Large intestine (tissue), 3 donors: Measurements from ENCODE around the gene HSD11B2. TPM values are rescaled to one million over a fixed set of nuclear protein-coding genes. Genes with fewer than 3 reads are reported as not detected.

Source experiments
- DNase-seq, 2 donors: peaks; one replicate each; pipeline versions ENCODE4 v3.0.0 to v3.0.0-alpha.2; 2013
- H3K27ac ChIP-seq: one replicate; pipeline ENCODE4 v1.5.1; 2013; ENCODE audit warnings: low read length
- H3K27me3 ChIP-seq: 2 replicates; pipeline ENCODE4 v1.6.1; 2013; ENCODE audit warnings: low read length; ENCODE audit not compliant: control insufficient read depth, insufficient read depth
- H3K36me3 ChIP-seq: 2 replicates; pipeline ENCODE4 v1.6.1; 2013; ENCODE audit warnings: low read length; ENCODE audit not compliant: control insufficient read depth, insufficient read depth
- H3K4me1 ChIP-seq: one replicate; pipeline ENCODE4 v1.6.1; 2013; ENCODE audit warnings: low read length; ENCODE audit not compliant: control insufficient read depth, insufficient read depth
- H3K4me3 ChIP-seq: one replicate; pipeline ENCODE4 v1.5.1; 2013; ENCODE audit warnings: low read length
- H3K9me3 ChIP-seq: one replicate; pipeline ENCODE4 v1.6.1; 2013; ENCODE audit warnings: mild to moderate bottlenecking, low read depth, low read length, moderate library complexity; ENCODE audit not compliant: control insufficient read depth
- WGBS: methylation state at CpG from one replicate; pipeline ENCODE4 v1.1.5; 2013; ENCODE audit warnings: low lambda C conversion rate; ENCODE audit not compliant: insufficient coverage; 5-methylcytosine and 5-hydroxymethylcytosine counted together
- polyA plus RNA-seq: library from polyadenylated mRNA; unstranded; fragments of 120-200 nt; gene quantifications from one replicate; pipeline ENCODE4 v1.2.1, GENCODE V29; 2013

HSD11B2 gene
- polyA plus RNA-seq, 1 donor = 5.8 TPM

- Histone ChIP-seq H3K27ac (peak overlapping the region; percentile 76), H3K36me3 (no peaks in the 10 kb centered on the region), H3K4me1 (peaks cover 21% of the 10 kb centered on the region), H3K9me3 (no peaks in the 10 kb centered on the region), H3K4me3 (no peak overlapping the region), H3K27me3 (no peaks in the 10 kb centered on the region)
- WGBS = no CpG with 5 or more reads among the region's 5 CpGs
- peak; percentile 95 to 98 for DNase-seq
Measured at GRCh38 chr16:67404740-67405226, 26.1 kb upstream of the HSD11B2 start.

- H3K9me3 ChIP-seq = no peaks in the 10 kb centered on the region
- H3K4me3 ChIP-seq = no peak overlapping the region
- H3K4me1 ChIP-seq = peaks cover 21% of the 10 kb centered on the region
- H3K27me3 ChIP-seq = no peaks in the 10 kb centered on the region
- peak overlapping the region; percentile 70 for H3K27ac ChIP-seq
- DNase-seq = no peak
- no CpG with 5 or more reads among the region's 8 CpGs for WGBS
- H3K36me3 ChIP-seq = no peaks in the 10 kb centered on the region
Measured at GRCh38 chr16:67405336-67405735, 25.6 kb upstream of the HSD11B2 start.

GRCh38 chr16:67406111-67406971 lies 24.6 kb upstream of the HSD11B2 start:
- Histone ChIP-seq H3K4me3 (no peak overlapping the region), H3K27me3 (no peaks in the 10 kb centered on the region), H3K4me1 (peaks cover 21% of the 10 kb centered on the region), H3K36me3 (no peaks in the 10 kb centered on the region), H3K9me3 (no peaks in the 10 kb centered on the region), H3K27ac (no peak overlapping the region)
- WGBS = no CpG with 5 or more reads among the region's 18 CpGs
- no peak for DNase-seq

- Histone ChIP-seq H3K9me3 (no peaks in the 10 kb centered on the region), H3K4me3 (no peak overlapping the region), H3K27ac (no peak overlapping the region), H3K36me3 (no peaks in the 10 kb centered on the region), H3K27me3 (no peaks in the 10 kb centered on the region), H3K4me1 (peaks cover 21% of the 10 kb centered on the region)
- 80% methylated on average over 1 of the region's 7 CpGs for WGBS
- DNase-seq = no peak
Measured at GRCh38 chr16:67407176-67407787, 23.6 kb upstream of the HSD11B2 start.

GRCh38 chr16:67407788-67408452 lies 23.0 kb upstream of the HSD11B2 start:
- no peaks in the 10 kb centered on the region for H3K27me3 ChIP-seq
- H3K36me3 ChIP-seq = no peaks in the 10 kb centered on the region
- no CpG with 5 or more reads among the region's 6 CpGs for WGBS
- no peaks in the 10 kb centered on the region for H3K9me3 ChIP-seq
- H3K4me3 ChIP-seq = no peak overlapping the region
- peaks cover 21% of the 10 kb centered on the region for H3K4me1 ChIP-seq
- no peak for DNase-seq
- no peak overlapping the region for H3K27ac ChIP-seq

GRCh38 chr16:67409631-67410030 lies 21.3 kb upstream of the HSD11B2 start:
- Histone ChIP-seq H3K36me3 (no peaks in the 10 kb centered on the region), H3K4me3 (no peak overlapping the region), H3K4me1 (peaks cover 6% of the 10 kb centered on the region), H3K27ac (no peak overlapping the region), H3K27me3 (no peaks in the 10 kb centered on the region), H3K9me3 (no peaks in the 10 kb centered on the region)
- no CpG with 5 or more reads among the region's 9 CpGs for WGBS
- DNase-seq = no peak

GRCh38 chr16:67411339-67411738 lies 19.6 kb upstream of the HSD11B2 start:
- Histone ChIP-seq H3K4me3 (no peak overlapping the region), H3K27me3 (no peaks in the 10 kb centered on the region), H3K9me3 (no peaks in the 10 kb centered on the region), H3K27ac (no peak overlapping the region), H3K36me3 (no peaks in the 10 kb centered on the region), H3K4me1 (peaks cover 3% of the 10 kb centered on the region)
- no peak for DNase-seq
- WGBS = no CpG with 5 or more reads among the region's 3 CpGs

- Histone ChIP-seq H3K36me3 (no peaks in the 10 kb centered on the region), H3K27ac (no peak overlapping the region), H3K4me1 (peaks cover 7% of the 10 kb centered on the region), H3K4me3 (no peak overlapping the region), H3K27me3 (no peaks in the 10 kb centered on the region), H3K9me3 (no peaks in the 10 kb centered on the region)
- no CpG with 5 or more reads among the region's 2 CpGs for WGBS
- DNase-seq = no peak
Measured at GRCh38 chr16:67412294-67412693, 18.6 kb upstream of the HSD11B2 start.

GRCh38 chr16:67413978-67414911 lies 16.7 kb upstream of the HSD11B2 start:
- Histone ChIP-seq H3K4me1 (peaks cover 13% of the 10 kb centered on the region), H3K4me3 (no peak overlapping the region), H3K27me3 (no peaks in the 10 kb centered on the region), H3K27ac (no peak overlapping the region), H3K9me3 (no peaks in the 10 kb centered on the region), H3K36me3 (no peaks in the 10 kb centered on the region)
- 80% methylated on average over 3 of the region's 6 CpGs for WGBS
- DNase-seq = no peak
